Keratinocyte (primary cell): ENCODE results near the gene PCDHGA10. TPM values are rescaled to one million over a fixed set of nuclear protein-coding genes. Genes with fewer than 3 reads are reported as not detected.

Experiments used
- DNase-seq: peaks from one replicate; pipeline ENCODE4 v3.0.0-alpha.2; 2011; ENCODE audit warnings: low read depth, missing footprints, low spot score
- FAIRE-seq: peaks from 2 replicates; lab custom pipeline; 2011; peaks lifted over from hg19 to GRCh38; lab: Jason Lieb, UNC
- H2AFZ ChIP-seq: 2 replicates; pipeline ENCODE4 v1.6.0; 2012; ENCODE audit warnings: low read length, control low read depth, inconsistent platforms; ENCODE audit not compliant: control insufficient read depth
- H3K27ac ChIP-seq: 2 replicates; pipeline ENCODE4 v1.5.1; 2011; ENCODE audit warnings: low read length; ENCODE audit not compliant: control insufficient read depth, insufficient read depth
- H3K27me3 ChIP-seq: 3 replicates; pipeline ENCODE4 v1.6.0; 2011; ENCODE audit warnings: low read length; ENCODE audit not compliant: control insufficient read depth, insufficient read depth; ENCODE audit errors: extremely low read depth
- H3K36me3 ChIP-seq, 2 experiments: 2 replicates in 1 of 2; 3 replicates in 1 of 2; pipeline ENCODE4 v1.5.1; 2011; ENCODE audit warnings: low read length in 2 of 2, mild to moderate bottlenecking in 1 of 2; ENCODE audit not compliant: control insufficient read depth in 2 of 2, insufficient read depth in 2 of 2; ENCODE audit errors: extremely low read depth in 1 of 2
- H3K4me1 ChIP-seq: 3 replicates; pipeline ENCODE4 v1.5.1; 2011; ENCODE audit warnings: low read length; ENCODE audit not compliant: control insufficient read depth, insufficient read depth; ENCODE audit errors: extremely low read depth
- H3K4me2 ChIP-seq: 3 replicates; pipeline ENCODE4 v1.6.0; 2011; ENCODE audit warnings: low read depth, low read length; ENCODE audit not compliant: control insufficient read depth, insufficient read depth; ENCODE audit errors: extremely low read depth
- H3K4me3 ChIP-seq, 3 experiments: fragments of 200-600 bp in 1 of 3; sonication (generic) in 1 of 3; 2 replicates in 2 of 3; 3 replicates in 1 of 3; pipeline ENCODE4 v1.5.1; 2011 to 2016; ENCODE audit warnings: low read length in 3 of 3, mild to moderate bottlenecking in 3 of 3, control low read depth in 2 of 3, inconsistent platforms in 1 of 3, low read depth in 1 of 3, mixed read lengths in 1 of 3, mixed run types in 1 of 3, moderate library complexity in 1 of 3; ENCODE audit not compliant: control insufficient read depth in 2 of 3, insufficient read depth in 2 of 3; ENCODE audit errors: extremely low read depth in 1 of 3
- H3K79me2 ChIP-seq: 2 replicates; pipeline ENCODE4 v1.6.0; 2012; ENCODE audit warnings: low read length; ENCODE audit not compliant: control insufficient read depth, insufficient read depth
- H3K9ac ChIP-seq: 3 replicates; pipeline ENCODE4 v1.6.0; 2011; ENCODE audit warnings: low read length; ENCODE audit not compliant: control insufficient read depth, insufficient read depth; ENCODE audit errors: extremely low read depth
- H3K9me1 ChIP-seq: 3 replicates; pipeline ENCODE4 v1.6.0; 2011; ENCODE audit warnings: low read length; ENCODE audit not compliant: control insufficient read depth, insufficient read depth; ENCODE audit errors: extremely low read depth
- H3K9me3 ChIP-seq: 2 replicates; pipeline ENCODE4 v1.5.1; 2012; ENCODE audit warnings: low read depth, low read length; ENCODE audit not compliant: control insufficient read depth
- H4K20me1 ChIP-seq: 3 replicates; pipeline ENCODE4 v1.6.0; 2011; ENCODE audit warnings: low read length; ENCODE audit not compliant: control insufficient read depth, insufficient read depth; ENCODE audit errors: extremely low read depth
- CTCF ChIP-seq, 3 experiments: IDR thresholded peaks in 1 of 3; conservative IDR thresholded peaks in 1 of 3; optimal IDR thresholded peaks in 1 of 3; 2 replicates in 2 of 3; 3 replicates in 1 of 3; pipeline versions ENCODE3 to v1.5.1; 2011; ENCODE audit warnings: low read length in 3 of 3, mild to moderate bottlenecking in 3 of 3, moderate library complexity in 2 of 3, control low read depth in 1 of 3, inconsistent platforms in 1 of 3; ENCODE audit not compliant: insufficient read depth in 2 of 3; ENCODE audit errors: extremely low read depth in 1 of 3
- EZH2 ChIP-seq: IDR thresholded peaks from one replicate; pipeline ENCODE4 v1.6.1; 2012; ENCODE audit warnings: inconsistent platforms, mild to moderate bottlenecking, low read length, moderate library complexity
- dilution Hi-C: fragments of 300-500 bp; cut with MboI; formaldehyde crosslinking; loops from one replicate; pipeline ENCODE4 v1.7.0; 2020; ENCODE audit warnings: low sequenced_read_pairs; ENCODE audit not compliant: extremely low pct_ligation_motif_present
- polyA minus RNA-seq, 3 experiments: library from RNA; depleted of rRNA, polyadenylated mRNA; stranded (reverse); fragments of >200 nt; gene quantifications; 1 replicate in 1 of 3; 2 replicates in 1 of 3; 3 replicates in 1 of 3; pipeline ENCODE4 v1.2.3, GENCODE V29; 2011
- polyA plus RNA-seq, 5 experiments: library from polyadenylated mRNA; depleted of rRNA in 3 of 5; stranded (reverse) in 3 of 5; stranded (forward) in 1 of 5; unstranded in 1 of 5; fragments of >200 nt; gene quantifications; 1 replicate in 1 of 5; 2 replicates in 3 of 5; 3 replicates in 1 of 5; pipeline versions ENCODE4 v1.2.1 to v1.2.3, GENCODE V29; 2011 to 2012; ENCODE audit warnings: missing spikeins in 2 of 5, low read depth in 1 of 5, low replicate concordance in 1 of 5

PCDHGA10 gene
- polyA plus RNA-seq (1.3 to 1.8 TPM (median 1.6 TPM) in 3 replicates), polyA minus RNA-seq (4.3 to 6.8 TPM (median 5.2 TPM) in 3 replicates)
- 1.5 TPM for polyA plus RNA-seq (2011; ENCODE audit: low read depth)
- 0.52 and 0.53 TPM in 2 replicates for polyA plus RNA-seq (2011; cell fraction: cytosol; rRNA removed)
- 4.7 and 5.0 TPM in 2 replicates for polyA plus RNA-seq (2011; cell fraction: nucleus; rRNA removed)
- polyA plus RNA-seq (2012; ENCODE audit: low replicate concordance): 2.4 and 2.6 TPM in 2 replicates
- polyA minus RNA-seq (2011; cell fraction: cytosol; rRNA and poly(A)+ RNA removed): 1.5 TPM
- 8.4 and 11.6 TPM in 2 replicates for polyA minus RNA-seq (2011; cell fraction: nucleus; rRNA and poly(A)+ RNA removed)

- Histone ChIP-seq H3K27ac (peak within 1 kb of the TSS; percentile 14), H2AFZ (peak within 1 kb of the TSS; percentile 80), H3K36me3 (no peaks in the 10 kb centered on the region), H3K27me3 (peaks cover 15% of the 10 kb centered on the region), H3K4me2 (peak within 1 kb of the TSS; percentile 82), H3K4me3 (peak within 1 kb of the TSS; percentile 35 to 76 (median 75)), H3K9ac (peak within 1 kb of the TSS; percentile 66), H3K79me2 (no peaks in the 10 kb centered on the region), H4K20me1 (no peaks in the 10 kb centered on the region), H3K9me3 (peaks cover 23% of the 10 kb centered on the region), H3K4me1 (peaks cover 5% of the 10 kb centered on the region), H3K9me1 (no peaks in the 10 kb centered on the region)
- no peak for DNase-seq
- peak; percentile 26 for FAIRE-seq
- dilution Hi-C loops: no loop called here
- TF ChIP-seq EZH2 (no peak), CTCF (optimal IDR thresholded peaks at IDR 0.05 in 1 of 3, IDR thresholded peaks at IDR 0.05 in 1 of 3, conservative IDR thresholded peaks at IDR 0.05 in 1 of 3; ENCODE audit: extremely low read depth in 1 of 3, insufficient read depth in 2 of 3, low read length in 3 of 3) (peak; percentile 58 to 72 (median 67))
These were observed at the start of gene PCDHGA10 for GRCh38 chr5:141412854-141413539. Gene PCDHGA10 (plus strand): TSS chr5:141412987. CDS start chr5:141413176, 189 bp downstream.

GRCh38 chr5:141363952-141364660 is 48.7 kb upstream of the PCDHGA10 start, which contains the start of gene PCDHGA5:
Gene PCDHGA5 (plus strand): TSS chr5:141364162. CDS start chr5:141364331, 169 bp downstream.
- Histone ChIP-seq H3K4me3 (no peak within 1 kb of the TSS), H3K9me3 (peaks cover 24% of the 10 kb centered on the region), H3K79me2 (no peaks in the 10 kb centered on the region), H3K4me2 (no peak within 1 kb of the TSS), H3K27me3 (peaks cover 40% of the 10 kb centered on the region), H3K4me1 (no peaks in the 10 kb centered on the region), H3K9ac (no peak within 1 kb of the TSS), H4K20me1 (no peaks in the 10 kb centered on the region), H2AFZ (no peak within 1 kb of the TSS), H3K9me1 (no peaks in the 10 kb centered on the region), H3K27ac (no peak within 1 kb of the TSS), H3K36me3 (no peaks in the 10 kb centered on the region)
- no peak for FAIRE-seq
- TF ChIP-seq CTCF (optimal IDR thresholded peaks at IDR 0.05 in 1 of 3, IDR thresholded peaks at IDR 0.05 in 1 of 3, conservative IDR thresholded peaks at IDR 0.05 in 1 of 3; ENCODE audit: extremely low read depth in 1 of 3, insufficient read depth in 2 of 3, low read length in 3 of 3): no peak
- TF ChIP-seq EZH2: no peak
- dilution Hi-C loops: no loop called here
- DNase-seq: no peak
